ENCODE data around the gene CLEC17A. TPM values are rescaled to one million over a fixed set of nuclear protein-coding genes. Genes with fewer than 3 reads are reported as not detected.
A peak's percentile ranks its signal among the peaks of the same experiment; 100 is the strongest.
"Not testable (repeated sequence)": the region's sequence is repeated elsewhere in the genome, so short reads cannot be mapped to it uniquely, and the experiment has no call there.

CLEC17A gene
- under 1 TPM in 1 of 2 donors, not detected in 1; 0.42 TPM for total RNA-seq
- long read RNA-seq, donor 1: 0 reads
- long read RNA-seq, donor 2: 0 reads

GRCh38 chr19:14582894-14583340 is at the start of gene CLEC17A:
TSS of gene CLEC17A (plus strand) at chr19:14583084. CDS start at chr19:14583161, 77 bp downstream.
- DNase-seq (ENCODE audit: low spot score): no peak
- intact Hi-C loops (cut with DNase I): no loop called here

DNA sequence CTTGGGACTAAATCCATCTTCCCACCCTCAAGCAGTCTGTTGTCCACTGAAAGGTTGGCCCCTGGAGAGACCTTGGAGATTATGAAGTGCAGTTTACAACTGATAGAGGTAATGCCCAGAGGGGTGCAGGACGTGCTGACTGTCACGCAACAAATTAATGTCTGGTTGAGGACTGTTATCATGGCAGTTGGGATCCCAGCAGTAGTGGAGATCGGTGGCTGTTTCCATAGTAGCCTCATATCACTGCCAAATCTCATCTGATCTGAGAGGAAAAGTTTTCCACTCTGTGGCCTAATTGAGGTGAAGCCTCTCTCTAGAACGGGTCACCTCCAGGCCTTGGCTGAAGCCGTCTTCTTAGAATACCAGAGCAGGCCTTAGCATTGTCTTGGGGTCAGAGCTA is 49.4 kb upstream of the CLEC17A start:
- no peak for DNase-seq (ENCODE audit: low spot score)
- intact Hi-C loops (cut with DNase I): no loop called here

DNA sequence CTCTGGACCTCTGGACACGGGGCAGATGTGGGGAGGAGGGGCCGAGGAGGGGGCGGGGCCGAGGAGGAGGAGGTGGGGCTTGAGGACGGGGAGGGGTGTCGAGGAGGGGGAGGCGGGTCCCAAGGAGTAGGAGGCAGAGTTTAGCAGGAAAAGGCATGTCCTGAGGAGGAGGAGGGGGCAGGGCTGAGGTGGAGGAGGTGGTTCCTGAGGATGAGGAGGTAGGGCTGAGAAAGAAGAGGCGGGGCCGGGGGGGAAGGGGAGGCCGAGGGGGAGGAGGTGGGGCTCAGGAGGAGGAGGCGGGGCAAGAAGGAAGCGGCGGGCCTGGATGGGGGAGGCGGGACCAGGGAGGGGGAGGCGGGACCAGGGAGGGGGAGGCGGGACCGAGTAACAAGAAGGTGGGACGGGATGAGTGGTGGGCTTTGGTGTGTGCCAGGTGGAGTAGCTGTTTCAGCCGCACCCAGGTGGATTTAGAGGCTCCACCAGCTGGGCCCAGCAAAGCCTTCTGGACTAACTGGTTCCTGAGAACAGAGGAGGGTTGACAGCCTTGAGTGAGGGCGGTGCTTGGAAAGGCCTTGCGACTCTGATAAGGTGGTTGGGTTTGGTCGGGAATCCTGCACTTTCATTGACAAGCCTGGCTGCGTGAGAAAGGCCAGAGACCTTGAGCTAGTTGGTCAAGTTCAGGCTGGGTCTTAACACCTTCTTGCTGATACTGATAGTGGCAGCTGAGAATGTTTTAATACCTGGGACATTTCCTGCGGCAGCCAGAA is 45.8 kb upstream of the CLEC17A start:
- peak; percentile 84 for DNase-seq (ENCODE audit: low spot score)
- intact Hi-C loops (cut with DNase I): no loop called here

DNA sequence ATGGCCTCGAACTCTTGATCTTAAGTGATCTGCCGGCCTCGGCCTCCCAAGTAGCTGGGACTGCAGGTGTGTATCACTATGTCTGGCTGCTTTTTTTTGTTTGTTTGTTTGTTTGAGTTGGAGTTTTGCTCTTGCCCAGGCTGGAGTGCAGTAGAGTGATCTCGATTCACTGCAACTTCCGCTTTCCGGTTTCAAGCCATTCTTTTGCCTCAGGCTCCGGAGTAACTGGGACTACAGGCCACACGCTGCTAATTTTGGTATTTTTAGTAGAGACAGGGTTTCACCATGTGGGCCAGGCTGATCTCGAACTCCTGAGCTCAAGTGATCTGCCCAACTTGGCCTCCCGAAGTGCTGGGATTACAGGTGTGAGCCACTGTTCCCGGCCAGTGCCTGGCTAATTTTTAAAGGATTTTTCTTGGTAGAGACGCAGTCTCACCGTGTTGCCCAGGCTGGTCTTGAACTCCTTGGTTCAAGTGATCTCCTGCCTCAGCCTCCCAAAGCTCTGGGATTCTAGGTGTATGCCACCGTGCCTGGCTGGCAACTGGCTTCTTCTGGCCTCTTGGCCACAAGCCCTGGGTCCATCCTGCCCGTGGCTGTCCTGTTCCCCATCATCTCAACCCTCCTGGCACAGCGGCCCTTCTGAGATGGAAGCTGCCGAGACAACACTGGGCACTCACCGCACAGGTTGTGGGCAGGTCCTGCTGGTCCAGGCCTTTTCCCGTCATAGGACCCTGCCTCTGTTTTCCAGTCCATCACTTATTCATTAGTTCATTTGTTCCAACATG is 42.0 kb upstream of the CLEC17A start:
- DNase-seq (ENCODE audit: low spot score): no peak
- intact Hi-C loops (cut with DNase I): no loop called here

DNA sequence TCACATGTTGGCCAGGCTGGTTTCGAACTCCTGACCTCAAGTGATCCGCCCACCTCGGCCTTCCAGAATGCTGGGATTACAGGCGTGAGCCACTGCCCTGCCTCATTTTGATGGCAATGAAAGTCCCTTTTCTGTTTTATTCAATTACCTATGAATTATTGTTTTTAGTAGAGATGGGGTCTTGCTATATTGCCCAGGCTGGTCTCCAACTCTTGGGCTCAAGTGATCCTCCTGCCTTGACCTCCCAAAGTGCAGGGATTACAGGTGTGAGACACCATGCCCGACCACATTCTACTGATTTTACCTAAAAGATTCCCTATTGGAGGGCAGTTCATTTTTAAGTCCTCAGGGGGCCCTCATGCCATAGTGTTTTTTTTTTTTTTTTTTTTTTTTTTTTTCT is 40.9 kb upstream of the CLEC17A start:
- intact Hi-C loops (cut with DNase I); DNase-seq (ENCODE audit: low spot score): not testable (repeated sequence)

DNA sequence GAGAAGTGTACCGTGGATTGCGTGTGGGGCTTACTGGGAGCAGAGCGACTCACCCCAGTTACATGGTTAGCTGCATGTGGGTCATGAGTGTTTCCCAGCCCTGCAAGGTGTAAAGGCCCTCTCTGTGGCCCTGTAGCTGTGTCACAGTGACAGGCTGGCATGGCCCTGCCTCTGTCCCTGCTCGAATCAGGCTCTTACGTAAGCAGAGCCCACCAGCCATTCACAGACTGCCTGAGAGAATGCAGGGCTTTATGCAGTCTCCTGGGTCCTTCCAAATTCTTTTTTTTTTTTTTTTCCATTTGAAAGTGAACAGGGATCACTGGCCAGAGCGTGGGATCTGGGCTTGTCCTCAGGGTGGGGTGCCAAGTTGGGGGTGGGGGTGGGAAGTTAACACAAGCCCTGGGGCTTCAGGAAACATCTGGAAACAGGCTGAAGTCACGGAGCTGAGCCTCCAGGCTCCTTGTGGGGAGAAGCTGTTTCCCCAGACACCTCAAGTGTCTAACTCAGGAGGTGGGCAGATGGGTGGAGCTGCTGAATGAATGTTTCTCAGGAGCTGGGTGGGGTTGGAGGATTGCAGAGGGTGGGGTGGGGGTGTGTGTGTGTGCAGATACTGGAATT is 40.1 kb upstream of the CLEC17A start:
- intact Hi-C loops (cut with DNase I): no loop called here
- DNase-seq (ENCODE audit: low spot score): no peak

- intact Hi-C loops (cut with DNase I): no loop called here
- no peak for DNase-seq (ENCODE audit: low spot score)
These were observed 38.8 kb upstream of the CLEC17A start for GRCh38 chr19:14544047-14544446.

DNA sequence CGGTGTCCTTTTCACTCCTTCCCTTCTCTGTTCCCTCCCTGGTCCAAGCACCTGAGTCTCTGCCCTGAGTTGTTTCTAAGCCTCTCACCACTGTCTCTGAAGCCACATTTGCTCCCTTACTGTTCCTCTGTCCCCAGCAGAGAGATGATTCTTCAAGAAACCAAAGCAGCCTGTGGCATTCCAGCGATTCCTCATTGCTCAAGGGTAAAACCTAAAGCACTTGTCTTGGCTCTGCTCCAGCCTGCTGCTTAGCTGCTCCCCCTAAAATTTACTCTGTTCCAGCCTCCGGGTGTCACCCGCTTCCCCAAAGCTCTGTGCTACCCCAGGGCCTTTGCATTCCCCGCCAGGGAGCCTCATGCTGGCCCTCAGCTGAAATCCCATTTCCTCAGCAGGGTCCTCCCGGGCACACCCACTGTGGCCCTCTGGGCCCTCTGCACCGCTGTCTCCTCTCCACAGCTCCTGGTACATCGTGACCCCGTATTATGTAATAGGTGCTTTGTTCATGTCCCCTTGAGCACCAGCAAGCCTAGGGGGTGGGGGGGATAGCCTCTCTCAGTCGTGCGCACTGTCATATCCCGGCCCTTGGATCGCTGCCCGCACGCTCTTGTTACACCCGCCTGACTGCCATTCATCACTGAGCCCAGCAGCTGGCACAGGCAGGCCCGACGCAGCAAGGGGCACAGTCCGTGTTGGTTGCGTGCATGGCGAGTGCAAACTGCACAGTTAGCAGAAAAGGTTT is 37.7 kb upstream of the CLEC17A start:
- no peak for DNase-seq (ENCODE audit: low spot score)
- intact Hi-C loops (cut with DNase I): no loop called here

- intact Hi-C loops (cut with DNase I): no loop called here
- DNase-seq (ENCODE audit: low spot score): no peak
These were observed 37.2 kb upstream of the CLEC17A start for GRCh38 chr19:14545716-14546082.

DNA sequence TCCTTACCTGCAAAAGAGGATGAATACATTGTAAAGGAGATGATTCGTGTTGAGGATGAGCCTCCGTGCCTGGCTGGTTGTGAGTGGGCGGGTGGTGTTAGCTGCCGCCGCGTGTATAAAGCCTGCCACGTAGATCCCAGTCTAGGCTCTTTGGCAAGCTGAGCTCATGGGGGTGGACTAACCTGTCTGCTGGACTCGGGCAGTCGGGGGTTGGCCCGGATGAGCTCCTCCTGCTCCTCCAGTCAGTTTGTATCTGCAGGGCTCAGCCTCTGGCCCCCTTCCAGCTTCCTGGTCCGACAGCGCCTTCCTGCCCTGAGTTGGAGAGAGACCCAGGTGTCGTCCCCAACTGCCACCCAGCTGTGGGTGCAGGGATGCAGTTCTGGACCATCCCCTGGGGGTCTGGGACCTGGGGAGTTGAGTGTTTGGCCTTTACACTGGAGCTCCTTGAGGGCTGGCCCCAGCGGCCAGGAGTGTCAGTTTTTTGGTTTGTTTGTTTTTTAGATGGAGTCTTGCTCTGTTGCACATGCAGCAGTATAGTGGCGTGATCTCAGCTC is 32.6 kb upstream of the CLEC17A start:
- no peak for DNase-seq (ENCODE audit: low spot score)
- intact Hi-C loops (cut with DNase I): loop anchor here in 1 of 2 donors (10.0 kb wide), 1 partner anchor 1575 kb away; no protein-coding TSS in a partner anchor

- not testable (repeated sequence) for DNase-seq (ENCODE audit: low spot score)
- intact Hi-C loops (cut with DNase I): loop anchor here in 1 of 2 donors (10.0 kb wide), 1 partner anchor 1573 kb away; no protein-coding TSS in a partner anchor
These were observed 31.5 kb upstream of the CLEC17A start for GRCh38 chr19:14551134-14552005.

- intact Hi-C loops (cut with DNase I): loop anchor here in 1 of 2 donors (10.0 kb wide), 1 partner anchor 1573 kb away; no protein-coding TSS in a partner anchor
- not testable (repeated sequence) for DNase-seq (ENCODE audit: low spot score)
These were observed 30.9 kb upstream of the CLEC17A start for GRCh38 chr19:14552006-14552360.

DNA sequence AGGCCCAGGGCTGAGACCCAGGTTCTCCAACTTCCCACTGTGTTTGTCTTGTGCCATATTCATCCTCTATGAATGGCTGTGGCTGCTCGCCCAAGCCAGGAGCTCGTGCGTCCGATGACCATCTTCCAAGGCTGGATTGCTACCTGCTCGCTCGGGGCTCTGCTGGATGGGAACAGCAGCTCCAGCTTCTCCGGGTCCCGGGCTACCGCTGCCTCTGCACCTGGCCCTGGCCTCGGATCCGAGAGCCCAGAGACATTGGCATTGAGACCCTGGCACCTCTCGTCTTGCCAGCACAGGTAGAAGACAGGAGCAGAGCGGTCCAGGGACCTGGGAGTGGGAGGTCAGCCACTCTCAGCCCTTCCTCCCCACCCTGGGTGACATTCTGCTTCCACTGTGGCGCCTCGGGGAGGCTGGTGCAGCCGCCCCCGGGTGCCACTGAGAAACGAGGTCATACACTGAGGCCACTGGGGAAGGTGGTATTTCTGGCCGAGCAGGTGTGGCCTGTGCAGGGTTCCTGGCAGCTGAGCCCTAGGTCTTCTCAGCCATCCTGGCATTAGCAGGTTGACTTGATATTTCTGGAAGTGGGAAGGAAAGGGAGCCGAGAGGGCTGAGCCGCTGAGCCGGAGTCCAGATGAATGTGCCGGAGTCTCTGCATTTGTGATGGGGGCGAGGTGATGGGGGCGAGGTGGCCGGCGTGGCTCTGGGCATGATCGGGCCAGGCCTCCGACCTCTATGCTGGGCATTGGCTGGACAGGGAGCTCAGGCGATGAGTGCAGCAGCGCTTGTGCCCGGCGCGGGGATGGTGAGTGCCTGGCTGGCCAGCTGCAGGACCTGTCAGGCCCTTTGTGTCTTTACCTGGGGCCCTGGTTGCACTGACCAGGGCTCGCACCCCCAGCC is 29.6 kb upstream of the CLEC17A start:
- intact Hi-C loops (cut with DNase I): loop anchor here in 1 of 2 donors (10.0 kb wide), 1 partner anchor 1572 kb away; no protein-coding TSS in a partner anchor
- DNase-seq (ENCODE audit: low spot score): no peak

- DNase-seq (ENCODE audit: low spot score): no peak
- intact Hi-C loops (cut with DNase I): loop anchor here in 1 of 2 donors (10.0 kb wide), 1 partner anchor 1571 kb away; no protein-coding TSS in a partner anchor
These were observed 29.0 kb upstream of the CLEC17A start for GRCh38 chr19:14553939-14554243.

GRCh38 chr19:14554382-14554812 is 28.5 kb upstream of the CLEC17A start:
- no peak for DNase-seq (ENCODE audit: low spot score)
- intact Hi-C loops (cut with DNase I): loop anchor here in 1 of 2 donors (10.0 kb wide), 1 partner anchor 1570 kb away; no protein-coding TSS in a partner anchor

GRCh38 chr19:14555918-14556661 is 26.8 kb upstream of the CLEC17A start:
- intact Hi-C loops (cut with DNase I): loop anchor here in 1 of 2 donors (10.0 kb wide), 1 partner anchor 1569 kb away; no protein-coding TSS in a partner anchor
- DNase-seq (ENCODE audit: low spot score): no peak
